IPS DF 4.7 (cell line): ENCODE data around the gene VARS2.
"Not testable (repeated sequence)": the region's sequence is repeated elsewhere in the genome, so short reads cannot be mapped to it uniquely, and the experiment has no call there.

Experiments
- DNase-seq: peaks from one replicate; pipeline ENCODE4 v3.0.0-alpha.2; 2013; ENCODE audit warnings: low spot score; ENCODE audit errors: extremely low read depth

Gene VARS2

DNA sequence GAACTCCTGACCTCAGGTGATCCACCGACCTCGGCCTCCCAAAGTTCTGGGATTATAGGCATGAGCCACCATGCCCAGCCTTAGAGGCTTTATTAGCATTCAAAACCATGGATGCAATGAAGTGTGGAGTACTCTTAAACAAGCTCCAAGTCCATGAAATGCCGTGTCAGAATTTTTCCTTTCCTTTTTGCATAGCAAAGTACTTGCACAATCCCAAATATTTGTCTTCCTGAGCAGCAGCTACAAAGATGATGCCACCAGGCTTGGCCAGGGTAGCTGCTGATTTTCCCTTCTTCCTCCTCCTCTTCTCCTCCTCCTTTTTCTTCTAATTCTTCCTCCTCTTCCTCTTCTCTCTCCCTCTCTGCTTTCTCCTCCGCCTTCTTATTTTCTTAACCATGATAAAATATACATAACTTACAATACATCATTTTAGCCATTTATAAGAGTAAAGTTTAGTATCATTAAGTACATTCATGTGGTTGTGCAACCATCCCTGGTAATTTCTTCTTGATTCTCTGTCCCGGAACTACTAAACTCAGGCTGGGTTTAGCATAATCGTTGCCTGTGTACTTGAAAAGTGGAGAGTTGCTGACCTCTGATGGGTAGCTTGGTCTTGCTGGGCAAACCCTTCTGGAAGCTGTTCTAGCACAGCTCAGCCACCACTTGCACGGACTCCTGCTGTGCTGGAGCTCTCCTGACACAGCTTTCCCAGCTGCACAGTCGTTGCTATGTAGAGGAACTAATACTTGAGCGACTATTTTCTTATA lies 47.1 kb downstream of the VARS2 start:
- DNase-seq: no peak

DNA sequence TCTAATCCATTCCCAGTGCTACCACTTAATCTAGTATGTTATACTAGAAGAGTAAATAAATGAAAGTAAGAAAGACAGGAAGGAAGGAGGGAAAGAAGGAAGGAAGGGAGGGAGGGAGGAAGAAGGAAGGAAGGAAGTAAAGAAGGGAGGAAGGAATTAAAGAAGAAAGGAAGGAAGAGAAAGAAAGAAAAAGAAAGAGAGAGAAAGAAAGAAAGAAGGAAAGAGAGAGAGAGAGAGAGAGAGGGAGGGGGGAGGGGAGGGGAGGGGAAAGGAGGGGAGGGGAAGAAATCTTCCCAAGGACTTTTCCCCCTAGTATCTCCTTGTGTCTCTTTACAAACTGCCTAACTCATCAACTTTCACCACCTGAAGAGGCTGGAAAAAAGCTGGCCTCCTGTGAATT lies 48.7 kb downstream of the VARS2 start:
- DNase-seq: no peak

DNA sequence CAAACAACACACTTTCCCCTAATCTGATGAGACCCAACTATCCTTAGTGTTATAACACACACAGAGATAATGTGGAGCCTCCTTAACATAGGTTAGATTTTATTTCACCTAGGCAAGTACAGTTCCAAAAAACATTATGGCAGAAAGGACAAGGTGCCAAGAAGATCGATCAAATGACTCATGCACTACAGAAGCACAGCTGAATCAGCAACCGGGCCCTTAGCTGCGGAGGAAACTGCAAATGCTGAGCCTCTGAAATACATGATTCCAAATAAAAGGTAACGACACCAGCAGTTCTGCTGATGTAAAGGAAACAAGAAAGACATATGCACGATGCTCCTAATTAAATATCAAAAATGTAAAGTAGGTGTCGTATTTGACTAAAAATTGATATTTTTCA lies 49.6 kb downstream of the VARS2 start:
- DNase-seq: no peak

DNA sequence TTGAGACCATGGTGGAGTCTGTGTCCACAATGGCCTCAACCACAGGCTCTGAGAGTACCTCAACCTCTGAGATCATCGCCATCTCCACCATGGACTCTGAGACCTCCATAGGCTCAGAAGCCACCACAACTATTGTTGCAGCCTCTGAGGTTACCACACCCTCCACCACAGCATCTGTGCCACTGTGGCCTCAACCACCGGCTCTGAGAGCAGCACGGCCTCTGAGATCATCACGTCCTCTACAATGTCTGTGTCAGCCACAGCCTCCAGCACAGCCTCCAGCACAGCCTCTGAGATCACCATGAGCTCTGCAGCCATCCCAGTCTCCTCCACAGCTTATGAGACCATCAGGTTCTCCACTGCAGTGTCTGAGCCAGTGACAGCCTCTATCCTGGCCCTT lies 50.0 kb downstream of the VARS2 start:
- no peak for DNase-seq

DNA sequence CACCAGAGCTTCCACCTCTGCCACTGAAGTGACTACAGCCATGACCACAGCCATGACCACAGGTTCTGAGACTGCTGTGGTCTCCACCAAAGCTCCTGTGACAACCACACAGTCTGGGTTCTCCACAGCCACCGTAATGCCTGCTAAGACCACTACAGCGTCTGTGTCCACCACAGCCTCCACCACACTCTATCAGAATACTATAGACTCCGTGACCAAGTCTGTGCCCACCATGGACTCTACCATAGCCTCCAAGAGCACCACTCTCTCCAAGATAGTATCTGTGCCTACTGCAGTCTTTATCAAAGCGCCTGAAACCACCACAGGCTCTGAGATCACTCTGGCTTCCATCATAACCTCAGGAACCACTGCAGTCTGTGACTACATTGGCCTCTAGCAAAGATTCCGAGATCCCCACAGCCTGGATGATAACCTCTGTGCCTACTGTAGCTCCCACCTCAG lies 51.1 kb downstream of the VARS2 start:
- DNase-seq: no peak

DNA sequence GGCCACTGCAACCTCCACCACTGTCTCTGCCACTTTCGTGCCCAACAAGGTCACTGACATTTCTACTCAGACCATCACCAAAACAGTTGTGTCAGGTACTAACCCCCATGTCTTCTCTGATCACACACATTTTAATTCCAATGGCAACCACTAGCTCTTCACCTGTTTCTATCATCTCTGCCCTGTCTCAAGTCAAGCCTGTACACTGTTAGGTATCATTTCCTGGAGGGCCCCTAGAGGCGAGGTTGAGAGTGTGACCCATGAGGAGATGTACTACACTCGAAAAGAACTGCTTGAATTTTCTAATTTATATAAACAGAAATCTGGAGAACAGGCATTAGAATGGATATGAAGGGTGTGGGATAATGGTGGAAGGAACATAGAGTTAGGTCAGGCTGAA lies 52.1 kb downstream of the VARS2 start:
- no peak for DNase-seq

DNA sequence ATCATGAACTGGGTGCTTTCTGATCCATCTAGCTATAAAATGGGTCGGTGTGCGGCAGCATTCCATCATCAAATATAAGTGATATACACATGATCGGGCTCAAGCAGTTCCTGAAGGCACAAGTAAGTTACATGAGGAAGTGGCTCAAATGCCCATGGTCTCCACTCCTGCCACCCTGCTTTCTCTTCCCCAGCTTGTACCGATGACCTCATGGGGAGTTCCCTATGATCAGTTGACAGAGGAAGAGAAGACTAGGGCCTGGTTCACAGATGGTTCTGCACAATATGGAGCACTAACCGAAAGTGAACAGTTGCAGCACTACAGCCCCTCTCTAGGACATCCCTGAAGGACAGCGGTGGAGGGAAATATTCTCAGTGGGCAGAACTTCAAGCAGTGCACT lies 55.1 kb downstream of the VARS2 start:
- not testable (repeated sequence) for DNase-seq

DNA sequence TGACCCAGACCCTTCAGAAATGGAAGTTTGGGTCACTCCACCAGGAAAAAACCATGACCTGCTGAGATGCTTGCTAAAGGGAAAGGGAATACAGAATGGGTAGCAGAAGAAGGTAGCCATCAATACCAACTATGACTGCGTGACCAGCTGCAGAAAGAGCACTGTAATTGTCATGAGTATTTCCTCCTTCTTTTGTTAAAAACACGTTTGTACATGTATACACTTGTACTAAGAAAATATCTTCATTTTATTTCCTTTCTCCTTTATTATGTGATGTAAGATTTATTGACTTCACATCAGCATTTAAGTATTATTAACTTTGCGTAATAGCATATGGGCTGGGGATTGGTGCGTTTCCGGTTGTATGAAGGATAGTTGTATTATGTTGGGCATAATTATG lies 56.9 kb downstream of the VARS2 start:
- no peak for DNase-seq

DNA sequence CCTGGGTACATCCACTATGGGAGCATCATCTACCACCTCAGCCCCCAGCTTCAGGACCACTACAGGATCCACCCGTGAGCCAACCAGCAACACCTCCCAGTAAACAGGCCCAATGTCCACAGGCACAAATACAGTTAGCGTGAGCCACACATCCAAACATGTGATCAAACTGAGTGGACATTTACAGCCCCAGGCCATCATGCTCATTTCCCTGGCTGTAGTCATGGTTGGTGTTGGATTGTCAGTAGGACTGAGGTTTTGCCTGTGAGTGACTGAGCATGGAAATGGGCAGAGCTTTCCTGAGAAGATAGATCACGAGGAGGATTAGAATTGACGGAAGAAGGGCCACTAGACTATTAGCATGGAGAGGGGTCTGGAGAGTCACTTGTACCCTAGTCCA lies 58.8 kb downstream of the VARS2 start:
- DNase-seq: no peak

DNA sequence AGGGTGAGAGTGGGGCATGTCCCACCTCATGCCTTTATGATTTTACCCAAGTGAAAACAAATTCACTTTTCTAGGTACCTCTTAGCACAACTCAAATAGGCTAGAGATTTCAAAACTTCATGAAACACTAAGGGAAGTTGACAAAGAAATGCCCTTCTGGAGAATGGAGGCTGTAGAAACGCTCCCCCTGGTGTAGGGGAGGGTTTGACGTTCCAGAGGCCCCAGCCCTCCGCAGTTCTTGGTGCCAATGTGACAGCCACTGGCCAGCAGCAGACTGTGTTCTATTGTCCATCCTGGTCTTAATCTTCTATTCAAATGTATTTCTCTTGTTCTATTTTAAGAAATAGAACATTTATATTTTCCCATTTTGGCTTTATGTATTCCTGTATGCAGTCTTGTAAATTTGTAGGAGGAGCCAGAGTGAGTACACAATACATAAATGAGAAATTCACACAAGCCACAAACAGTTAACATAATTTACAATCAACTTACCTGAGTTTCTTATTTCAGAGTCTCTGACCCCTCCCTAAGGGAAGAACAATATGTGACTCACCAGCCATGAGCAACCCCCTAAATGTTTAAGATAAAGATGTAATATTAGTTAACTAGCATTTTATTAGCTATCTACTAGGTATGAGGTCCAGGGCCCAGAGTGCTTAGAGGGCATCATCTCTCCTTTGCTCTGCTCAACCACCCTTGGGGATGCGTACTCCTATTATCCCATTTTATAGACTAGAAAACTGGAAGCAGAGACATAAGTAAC lies 60.6 kb downstream of the VARS2 start:
- no peak for DNase-seq
